Gastroesophageal sphincter (tissue), 4 donors: ENCODE data around the gene MMP25. TPM values are rescaled to one million over a fixed set of nuclear protein-coding genes. Genes with fewer than 3 reads are reported as not detected.

Experiments
- ATAC-seq: fragments of 150-250 bp; one replicate; pipeline ENCODE4 v1.9.1; 2016; ENCODE audit warnings: mild to moderate bottlenecking, moderate library complexity
- H3K27ac ChIP-seq, 4 donors: fragments of 200-600 bp; sonication (generic) in 3 of 4; 1 replicate in 3 of 4; 2 replicates in 1 of 4; pipeline ENCODE4 v1.5.1; 2016 to 2019
- H3K27me3 ChIP-seq: fragments of 200-600 bp; sonication (generic); one replicate; pipeline ENCODE4 v1.5.1; 2019
- H3K36me3 ChIP-seq, 2 donors: fragments of 200-600 bp; sonication (generic); one replicate each; pipeline ENCODE4 v1.5.1; 2019; ENCODE audit warnings: control low read depth in 1 of 2
- H3K4me1 ChIP-seq, 3 donors: fragments of 200-600 bp; sonication (generic); 1 replicate in 2 of 3; 2 replicates in 1 of 3; pipeline ENCODE4 v1.5.1; 2016 to 2019; ENCODE audit warnings: control low read depth in 2 of 3
- H3K4me3 ChIP-seq, 2 donors: fragments of 200-600 bp; sonication (generic); one replicate each; pipeline ENCODE4 v1.5.1; 2019; ENCODE audit warnings: mild to moderate bottlenecking in 1 of 2, moderate library complexity in 1 of 2
- H3K9me3 ChIP-seq, 3 donors: fragments of 200-600 bp; sonication (generic); one replicate each; pipeline ENCODE4 v1.5.1; 2017 to 2019; ENCODE audit warnings: control low read depth in 2 of 3
- EP300 ChIP-seq: sonication (generic); formaldehyde crosslinking; IDR thresholded peaks from one replicate; pipeline ENCODE4 v1.6.1; 2017; ENCODE audit warnings: antibody characterized with exemption, mild to moderate bottlenecking
- POLR2A ChIP-seq, 2 donors: fragments of 450-650 bp; IDR thresholded peaks; one replicate each; pipeline ENCODE4 v1.6.1; 2017; ENCODE audit warnings: antibody characterized with exemption in 2 of 2, mild to moderate bottlenecking in 2 of 2, moderate library complexity in 1 of 2
- POLR2AphosphoS5 ChIP-seq: sonication (generic); formaldehyde crosslinking; IDR thresholded peaks from one replicate; pipeline ENCODE4 v1.6.1; 2017; ENCODE audit warnings: antibody characterized with exemption
- WGBS, 2 donors: methylation state at CpG; one replicate each; pipeline ENCODE4 v1.1.5; 2018; ENCODE audit warnings: low coverage in 1 of 2; 5-methylcytosine and 5-hydroxymethylcytosine counted together
- total RNA-seq, 4 donors: library from RNA; depleted of rRNA; stranded (reverse); fragments of >200 nt; gene quantifications; one replicate each; pipeline ENCODE4 v1.1.0, GENCODE V29; 2016
- TF ChIP-seq, protein P1 (sequence below), 4 experiments: fragments of 200-600 bp in 2 of 4; fragments of 450-650 bp in 2 of 4; sonication (generic) in 1 of 4; IDR thresholded peaks; one replicate each; pipeline ENCODE4 v1.5.1; 2017 to 2019; ENCODE audit warnings: antibody characterized with exemption in 4 of 4, mild to moderate bottlenecking in 2 of 4, moderate library complexity in 2 of 4

MMP25 gene
- total RNA-seq, 4 donors from 2014 or later, result 1.6 to 2.6 TPM; not detected in 2

DNA sequence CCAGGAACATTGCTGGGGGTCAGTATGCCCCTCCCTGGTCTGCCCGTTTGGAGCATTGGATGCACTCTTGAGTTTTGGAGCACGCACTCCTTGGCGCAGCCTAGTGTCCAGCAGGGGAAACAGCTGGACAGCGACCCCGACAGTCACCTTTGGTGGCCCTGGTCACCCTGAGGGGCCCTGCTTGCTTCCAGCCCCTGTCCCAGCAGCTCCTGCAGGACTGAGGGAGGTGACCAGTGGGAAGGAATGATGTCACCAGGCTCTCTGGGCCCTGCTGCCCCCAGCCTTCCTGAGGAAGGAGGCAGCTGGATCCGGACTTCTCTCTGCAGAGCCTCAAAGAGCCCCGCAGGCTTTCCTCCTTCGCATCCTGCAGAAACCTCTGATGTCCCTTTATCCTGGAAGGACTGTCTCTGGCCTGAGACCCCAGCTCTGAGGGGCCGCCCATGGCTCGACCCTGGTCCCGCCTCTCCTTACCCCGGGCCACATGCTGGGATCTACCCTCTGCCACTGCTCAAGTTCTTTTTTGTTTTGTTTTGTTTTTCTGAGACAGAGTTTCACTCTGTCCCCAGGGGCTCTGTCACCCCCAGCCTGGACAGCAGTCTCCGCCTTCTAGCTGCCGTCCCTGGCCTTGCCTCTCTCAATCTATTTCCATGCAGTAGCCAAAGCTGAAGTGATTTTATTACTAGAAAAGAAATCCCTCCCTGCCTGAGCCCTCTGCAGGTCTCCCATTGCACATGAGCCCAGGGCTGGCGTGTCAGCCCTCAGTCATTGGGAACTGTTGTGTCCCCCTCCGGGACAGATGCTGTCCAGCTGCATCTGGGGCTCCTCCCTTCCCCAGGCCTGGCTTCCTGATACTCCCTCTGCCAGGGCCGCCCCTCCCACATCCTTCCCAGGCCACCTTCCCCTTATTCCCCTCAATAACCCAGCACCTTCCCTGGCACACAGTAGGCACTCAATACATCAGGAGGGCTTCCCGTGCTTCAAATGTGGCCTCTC lies 41.2 kb downstream of the MMP25 start:
- H3K27ac ChIP-seq, result peak overlapping the region in 3 of 4 donors; percentile 62 to 69 (median 65)
- H3K4me3 ChIP-seq, result peak overlapping the region in 1 of 2 donors; percentile 40
- peaks cover 0 to 18% (median 0%) of the 10 kb centered on the region in 3 donors for H3K4me1 ChIP-seq
- no peaks in the 10 kb centered on the region for H3K36me3 ChIP-seq
- H3K27me3 ChIP-seq, result peaks cover 29% of the 10 kb centered on the region
- no peaks in the 10 kb centered on the region for H3K9me3 ChIP-seq
- WGBS, 2 donors, result 56 to 64% methylated on average over 7 to 13 of the region's 18 CpGs
- TF ChIP-seq, protein P1, sequence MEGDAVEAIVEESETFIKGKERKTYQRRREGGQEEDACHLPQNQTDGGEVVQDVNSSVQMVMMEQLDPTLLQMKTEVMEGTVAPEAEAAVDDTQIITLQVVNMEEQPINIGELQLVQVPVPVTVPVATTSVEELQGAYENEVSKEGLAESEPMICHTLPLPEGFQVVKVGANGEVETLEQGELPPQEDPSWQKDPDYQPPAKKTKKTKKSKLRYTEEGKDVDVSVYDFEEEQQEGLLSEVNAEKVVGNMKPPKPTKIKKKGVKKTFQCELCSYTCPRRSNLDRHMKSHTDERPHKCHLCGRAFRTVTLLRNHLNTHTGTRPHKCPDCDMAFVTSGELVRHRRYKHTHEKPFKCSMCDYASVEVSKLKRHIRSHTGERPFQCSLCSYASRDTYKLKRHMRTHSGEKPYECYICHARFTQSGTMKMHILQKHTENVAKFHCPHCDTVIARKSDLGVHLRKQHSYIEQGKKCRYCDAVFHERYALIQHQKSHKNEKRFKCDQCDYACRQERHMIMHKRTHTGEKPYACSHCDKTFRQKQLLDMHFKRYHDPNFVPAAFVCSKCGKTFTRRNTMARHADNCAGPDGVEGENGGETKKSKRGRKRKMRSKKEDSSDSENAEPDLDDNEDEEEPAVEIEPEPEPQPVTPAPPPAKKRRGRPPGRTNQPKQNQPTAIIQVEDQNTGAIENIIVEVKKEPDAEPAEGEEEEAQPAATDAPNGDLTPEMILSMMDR (IDR thresholded peaks at IDR 0.05), result no peak
- TF ChIP-seq POLR2AphosphoS5 (no peak), EP300 (no peak), POLR2A (IDR thresholded peaks at IDR 0.05) (no peak)
- peak; percentile 66 for ATAC-seq

DNA sequence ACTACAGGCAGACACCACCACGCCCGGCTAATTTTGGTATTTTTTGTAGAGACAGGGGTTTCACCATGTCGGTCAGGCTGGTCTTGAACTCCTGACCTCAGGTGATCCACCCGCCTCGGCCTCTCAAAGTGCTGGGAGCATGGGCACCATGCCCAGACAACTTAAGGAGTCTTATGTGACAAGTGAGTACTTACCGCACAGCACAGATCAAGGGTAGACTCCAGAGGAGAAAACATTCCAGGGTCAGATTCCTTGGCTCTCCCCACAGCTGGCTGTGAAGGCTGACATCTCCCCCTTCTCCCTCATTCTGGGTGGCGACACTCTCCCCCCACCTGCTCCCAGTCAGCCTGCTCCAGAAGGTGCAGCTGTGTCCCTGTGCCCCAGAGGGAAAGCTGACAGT lies 42.1 kb downstream of the MMP25 start:
- H3K4me1 ChIP-seq, result peaks cover 0 to 18% (median 0%) of the 10 kb centered on the region in 3 donors
- no peak for TF ChIP-seq POLR2AphosphoS5
- TF ChIP-seq EP300, result no peak
- TF ChIP-seq, protein P1 (IDR thresholded peaks at IDR 0.05), result no peak
- no peak for TF ChIP-seq POLR2A (IDR thresholded peaks at IDR 0.05)
- ATAC-seq, result no peak
- H3K36me3 ChIP-seq, result no peaks in the 10 kb centered on the region
- peaks cover 38% of the 10 kb centered on the region for H3K27me3 ChIP-seq
- no peak overlapping the region for H3K27ac ChIP-seq
- no peaks in the 10 kb centered on the region for H3K9me3 ChIP-seq
- 92% methylated on average over 2 of the region's 7 CpGs; no CpG with 5 or more reads in 1 of the 2 donors for WGBS, 2 donors
- no peak overlapping the region for H3K4me3 ChIP-seq

DNA sequence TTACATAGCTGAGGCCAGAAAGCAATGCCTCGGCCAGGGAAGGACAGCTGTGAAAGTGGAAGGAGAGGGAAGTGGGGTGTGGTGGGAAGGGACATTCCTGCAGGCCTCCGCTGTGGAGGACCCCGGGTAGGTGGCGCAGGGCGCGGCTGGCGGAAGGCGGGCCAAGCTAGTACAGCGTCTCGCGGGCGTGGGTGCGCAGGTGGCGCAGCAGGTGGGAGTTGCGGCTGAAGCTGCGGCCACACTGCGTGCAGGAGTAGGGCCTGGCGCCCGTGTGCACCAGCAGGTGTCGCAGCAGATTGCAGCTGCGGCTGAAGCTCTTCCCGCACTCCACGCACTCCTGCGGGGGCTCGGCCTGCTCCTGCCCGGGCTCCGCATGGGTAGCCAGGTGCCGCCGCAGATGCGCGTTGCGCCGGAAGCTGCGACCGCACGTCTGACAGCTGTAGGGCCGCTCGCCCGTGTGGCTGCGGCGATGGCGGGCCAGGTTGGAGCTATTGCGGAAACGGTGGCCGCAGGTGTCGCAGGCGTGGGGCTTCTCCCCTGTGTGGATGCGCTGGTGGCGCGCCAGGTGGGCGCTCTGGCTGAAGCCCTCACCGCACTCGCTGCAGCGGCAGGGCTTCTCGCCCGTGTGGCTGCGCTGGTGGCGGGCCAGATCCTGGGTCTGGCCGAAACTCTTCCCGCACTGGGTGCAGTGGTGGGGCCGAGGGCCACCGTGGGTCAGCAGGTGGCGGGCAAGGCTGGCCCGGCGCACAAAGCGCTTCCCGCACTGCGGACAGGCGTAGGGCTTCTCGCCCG lies 42.8 kb downstream of the MMP25 start:
- 85 to 87% methylated on average over 5 to 17 of the region's 71 CpGs for whole genome bisulfite sequencing, 2 donors
- Histone ChIP-seq H3K9me3 (no peaks in the 10 kb centered on the region), H3K4me1 (peaks cover 0 to 18% (median 0%) of the 10 kb centered on the region in 3 donors), H3K27ac (no peak overlapping the region), H3K4me3 (no peak overlapping the region), H3K27me3 (peaks cover 45% of the 10 kb centered on the region), H3K36me3 (no peaks in the 10 kb centered on the region)
- no peak for ATAC-seq
- no peak for TF ChIP-seq EP300

DNA sequence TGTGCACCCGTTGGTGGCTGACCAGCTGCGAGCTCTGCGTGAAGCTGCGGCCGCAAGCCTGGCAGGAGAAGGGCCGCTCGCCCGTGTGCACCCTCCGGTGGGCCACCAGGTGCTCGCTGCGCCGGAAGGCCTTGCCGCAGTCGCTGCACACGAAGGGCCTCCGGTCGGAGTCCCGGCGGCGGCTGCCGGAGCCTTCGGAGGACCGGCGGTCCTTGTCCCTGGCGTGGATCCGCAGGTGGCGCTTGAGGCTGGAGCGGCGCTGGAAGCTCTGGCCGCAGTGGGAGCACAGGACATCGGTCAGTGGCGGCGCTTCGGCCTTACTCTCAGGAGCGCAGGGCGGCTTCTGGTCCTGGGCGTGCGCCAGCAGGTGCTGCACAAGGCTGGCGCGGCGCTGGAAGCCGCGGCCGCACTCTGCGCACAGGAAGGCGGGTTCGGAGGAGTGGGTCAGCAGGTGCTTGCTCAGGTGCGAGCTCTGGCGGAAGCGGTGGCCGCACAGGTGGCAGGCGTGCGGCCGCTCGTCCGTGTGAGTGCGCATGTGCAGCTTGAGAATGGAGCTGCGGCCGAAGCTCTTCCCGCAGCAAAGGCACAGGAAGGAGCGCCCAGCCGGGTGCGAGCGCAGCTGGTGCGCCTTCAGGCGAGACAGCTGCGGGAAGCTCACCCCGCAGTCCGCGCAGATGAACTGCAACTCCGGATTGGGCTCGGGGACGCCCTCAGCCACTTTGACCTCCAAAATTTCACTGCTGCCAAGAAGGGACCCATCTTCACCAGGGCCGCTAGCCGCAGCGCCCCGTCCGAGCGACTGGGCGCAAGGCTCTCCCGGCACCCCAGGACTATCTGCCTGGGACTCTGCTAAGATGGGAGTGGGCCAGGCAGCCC lies 43.6 kb downstream of the MMP25 start:
- 100% methylated on average over 5 of the region's 81 CpGs; no CpG with 5 or more reads in 1 of the 2 donors for WGBS, 2 donors

More for the DNA sequence above, 43.6 kb downstream of the MMP25 start:
- no peak for TF ChIP-seq POLR2A (IDR thresholded peaks at IDR 0.05)
- TF ChIP-seq, protein P1 (IDR thresholded peaks at IDR 0.05), result no peak
- TF ChIP-seq POLR2AphosphoS5, result no peak
- TF ChIP-seq EP300, result no peak
- Histone ChIP-seq H3K4me3 (no peak overlapping the region), H3K4me1 (peaks cover 0 to 18% (median 0%) of the 10 kb centered on the region in 3 donors), H3K27me3 (peaks cover 52% of the 10 kb centered on the region), H3K36me3 (no peaks in the 10 kb centered on the region), H3K27ac (no peak overlapping the region), H3K9me3 (no peaks in the 10 kb centered on the region)
- no peak for ATAC-seq
